K562 (cell line): ENCODE measurements around the gene RNF180. TPM values are rescaled to one million over a fixed set of nuclear protein-coding genes. Genes with fewer than 3 reads are reported as not detected.

Experiments
- ATAC-seq: fragments of 200-7000 bp; cut with Tn5 transposase; 3 replicates; pipeline ENCODE4 v1.9.1; 2020; ENCODE audit warnings: moderate library complexity
- BruUV-seq: library from RNA; stranded (reverse); fragments of 400-500 nt; replicated peaks from 2 replicates; lab custom pipeline; 2021; lab: Mats Ljungman, UMichigan
- CTCF ChIA-PET: fragments of 300-600 bp; formaldehyde crosslinking; extraction: SDS; loops from one replicate; lab custom pipeline; 2021; ENCODE audit warnings: low intra/inter-chr PET ratio; lab: Yijun Ruan, JAX
- POLR2A ChIA-PET: fragments of 300-600, 350-650 bp; sonication (Branson Sonifier 250); formaldehyde crosslinking; extraction: SDS; loops from one replicate; lab custom pipeline; 2021; ENCODE audit warnings: antibody characterized with exemption, inconsistent platforms; lab: Yijun Ruan, JAX
- DNase-seq, 4 experiments: peaks; one replicate each; pipeline versions ENCODE4 v3.0.0 to v3.0.0-alpha.2; 2011 to 2018; ENCODE audit warnings: low spot score in 3 of 4, mixed read lengths in 3 of 4; ENCODE audit errors: extremely low read depth in 1 of 4
- FAIRE-seq: peaks from 2 replicates; lab custom pipeline; 2011; peaks lifted over from hg19 to GRCh38; lab: Jason Lieb, UNC
- H2AFZ ChIP-seq: 2 replicates; pipeline ENCODE4 v1.6.0; 2011; ENCODE audit warnings: low read depth, low read length, control low read depth, inconsistent platforms
- H3K27ac ChIP-seq: fragments of 200-600 bp; 3 replicates; pipeline ENCODE4 v1.8.0; 2011; ENCODE audit warnings: low read depth, mild to moderate bottlenecking, control low read depth, inconsistent platforms, low read length, moderate library complexity, mixed read lengths; ENCODE audit errors: extremely low read depth
- H3K27me3 ChIP-seq, 2 experiments: fragments of 300-600 bp in 1 of 2; 2 replicates in 1 of 2; 3 replicates in 1 of 2; pipeline versions ENCODE4 v1.6.0 to v1.8.0; 2011; ENCODE audit warnings: inconsistent platforms in 2 of 2, low read length in 2 of 2, mild to moderate bottlenecking in 1 of 2, mixed read lengths in 1 of 2, moderate library complexity in 1 of 2; ENCODE audit not compliant: control insufficient read depth in 2 of 2, insufficient read depth in 2 of 2
- H3K36me3 ChIP-seq: fragments of 300-600 bp; 3 replicates; pipeline ENCODE4 v1.8.0; 2011; ENCODE audit warnings: mild to moderate bottlenecking, low read length, inconsistent platforms; ENCODE audit not compliant: control insufficient read depth, insufficient read depth
- H3K4me1 ChIP-seq, 2 experiments: fragments of 200-600 bp in 1 of 2; replicated peaks in 1 of 2; 2 replicates in 1 of 2; 3 replicates in 1 of 2; pipeline versions ENCODE4 v1.5.1 to v1.8.0; 2011; ENCODE audit warnings: inconsistent platforms in 2 of 2, low read length in 2 of 2, mild to moderate bottlenecking in 1 of 2, mixed read lengths in 1 of 2, moderate library complexity in 1 of 2; ENCODE audit not compliant: control insufficient read depth in 2 of 2, insufficient read depth in 2 of 2
- H3K4me2 ChIP-seq: 2 replicates; pipeline ENCODE4 v1.6.1; 2011; ENCODE audit warnings: low read length, control low read depth, inconsistent platforms, mixed read lengths; ENCODE audit not compliant: insufficient read depth
- H3K4me3 ChIP-seq: fragments of 200-600 bp; sonication (generic), shearing (Covaris generic); 2 replicates; pipeline ENCODE4 v1.5.1; 2016; ENCODE audit warnings: control low read depth, inconsistent platforms
- H3K79me2 ChIP-seq: fragments of 200-600 bp; 3 replicates; pipeline ENCODE4 v1.8.0; 2011; ENCODE audit warnings: low read length, inconsistent platforms; ENCODE audit not compliant: control insufficient read depth, insufficient read depth
- H3K9ac ChIP-seq, 2 experiments: 2 replicates each; pipeline versions ENCODE4 v1.6.0 to v1.6.1; 2011; ENCODE audit warnings: low read depth in 2 of 2, low read length in 2 of 2, control low read depth in 1 of 2, inconsistent platforms in 1 of 2, mild to moderate bottlenecking in 1 of 2, mixed read lengths in 1 of 2; ENCODE audit not compliant: insufficient read depth in 1 of 2
- H3K9me1 ChIP-seq: one replicate; pipeline ENCODE4 v1.6.0; 2011; ENCODE audit warnings: inconsistent platforms, mild to moderate bottlenecking, low read length, moderate library complexity; ENCODE audit not compliant: control insufficient read depth, insufficient read depth
- H3K9me3 ChIP-seq: replicated peaks from 2 replicates; pipeline ENCODE4 v1.5.1; 2011; ENCODE audit warnings: low read depth, low read length, inconsistent platforms; ENCODE audit not compliant: control insufficient read depth, insufficient read depth
- H4K20me1 ChIP-seq: replicated peaks from 2 replicates; pipeline ENCODE4 v1.6.1; 2011; ENCODE audit warnings: low read length, inconsistent platforms, mixed read lengths; ENCODE audit not compliant: control insufficient read depth, insufficient read depth
- ADNP ChIP-seq: fragments of 200-800 bp; sonication (Bioruptor generic); IDR thresholded peaks from 2 replicates; pipeline ENCODE4 v1.6.1; 2016; ENCODE audit warnings: missing genetic modification characterization, missing compliant biosample characterization
- BRD4 ChIP-seq: fragments of 200-600 bp; sonication (generic); IDR thresholded peaks from 2 replicates; pipeline ENCODE4 v1.6.1; 2017; ENCODE audit warnings: inconsistent platforms
- CC2D1A ChIP-seq: fragments of 450-650 bp; IDR thresholded peaks from 2 replicates; pipeline ENCODE4 v1.6.1; 2017; ENCODE audit warnings: mild to moderate bottlenecking
- CEBPG ChIP-seq, 3 experiments: fragments of 200-800 bp in 1 of 3; sonication (Bioruptor generic) in 1 of 3; sonication (generic) in 1 of 3; formaldehyde crosslinking in 1 of 3; IDR thresholded peaks in 2 of 3; conservative IDR thresholded peaks in 1 of 3; 2 replicates each; pipeline versions ENCODE4 v1.6.1 to v1.8.0; 2016 to 2022; ENCODE audit warnings: missing compliant biosample characterization in 2 of 3, missing genetic modification characterization in 2 of 3, mild to moderate bottlenecking in 1 of 3, missing genetic modification reagents in 1 of 3
- FOXA1 ChIP-seq: fragments of 450-650 bp; IDR thresholded peaks from 2 replicates; pipeline ENCODE4 v1.6.1; 2016; ENCODE audit warnings: mild to moderate bottlenecking, borderline replicate concordance
- GATA2 ChIP-seq: sonication (generic); formaldehyde crosslinking; IDR thresholded peaks from 2 replicates; pipeline ENCODE4 v1.4.0; 2020; ENCODE audit warnings: mild to moderate bottlenecking, missing genetic modification reagents
- HDAC2 ChIP-seq: fragments of 450-650 bp; IDR thresholded peaks from 2 replicates; pipeline ENCODE4 v1.6.1; 2016; ENCODE audit warnings: mild to moderate bottlenecking
- HDGF ChIP-seq: fragments of 450-650 bp; IDR thresholded peaks from 2 replicates; pipeline ENCODE4 v1.6.1; 2016
- KAT2B ChIP-seq: IDR thresholded peaks from one replicate; pipeline ENCODE4 v1.6.1; 2012; ENCODE audit warnings: low read depth, mild to moderate bottlenecking, control low read depth, inconsistent platforms, low read length, moderate library complexity
- KLF13 ChIP-seq: fragments of 450-650 bp; IDR thresholded peaks from 2 replicates; pipeline ENCODE4 v1.6.1; 2016; ENCODE audit warnings: missing genetic modification characterization, low read depth, mild to moderate bottlenecking, missing compliant biosample characterization, moderate library complexity, borderline replicate concordance
- MTA2 ChIP-seq: fragments of 450-650 bp; IDR thresholded peaks from 2 replicates; pipeline ENCODE4 v1.6.1; 2016; ENCODE audit warnings: low read depth
- NONO ChIP-seq, 2 experiments: fragments of 200-400 bp in 1 of 2; fragments of 450-650 bp in 1 of 2; formaldehyde crosslinking in 1 of 2; IDR thresholded peaks; 2 replicates each; pipeline ENCODE4 v1.6.1; 2017; ENCODE audit warnings: low read depth in 2 of 2, mild to moderate bottlenecking in 2 of 2, moderate library complexity in 2 of 2, low read length in 1 of 2
- PHF8 ChIP-seq: fragments of 200-600 bp; sonication (generic); IDR thresholded peaks from 2 replicates; pipeline ENCODE4 v1.6.1; 2012; ENCODE audit warnings: mixed run types, mild to moderate bottlenecking, inconsistent platforms, low read length, moderate library complexity, borderline replicate concordance
- SIRT6 ChIP-seq: IDR thresholded peaks from one replicate; pipeline ENCODE4 v1.6.1; 2012; ENCODE audit warnings: low read depth, mild to moderate bottlenecking, control low read depth, inconsistent platforms, low read length, moderate library complexity
- SMARCA5 ChIP-seq: fragments of 450-650 bp; IDR thresholded peaks from 2 replicates; pipeline ENCODE4 v1.6.1; 2016
- SNAPC5 ChIP-seq: fragments of 250-450 bp; sonication (Bioruptor Pico); IDR thresholded peaks from 2 replicates; pipeline ENCODE4 v1.8.0; 2021; ENCODE audit warnings: moderate library complexity, mild to moderate bottlenecking, inconsistent platforms
- TOE1 ChIP-seq, 2 experiments: fragments of 450-650 bp in 1 of 2; sonication (generic) in 1 of 2; formaldehyde crosslinking in 1 of 2; IDR thresholded peaks; 2 replicates each; pipeline versions ENCODE4 v1.7.1 to v1.8.0; 2016 to 2022; ENCODE audit warnings: borderline replicate concordance in 2 of 2, mild to moderate bottlenecking in 2 of 2, antibody characterized with exemption in 1 of 2, inconsistent platforms in 1 of 2, low read depth in 1 of 2, missing genetic modification reagents in 1 of 2, moderate library complexity in 1 of 2
- WGBS: fragments of 100-300 bp; shearing (Covaris generic); methylation state at CpG from one replicate; pipeline ENCODE4 v1.1.6; 2016; ENCODE audit warnings: low coverage, mixed read lengths; ENCODE audit not compliant: insufficient coverage; ENCODE audit errors: missing lambda C conversion rate; 5-methylcytosine and 5-hydroxymethylcytosine counted together
- in situ Hi-C: fragments of 300-500 bp; cut with MboI; formaldehyde crosslinking; loops from 4 replicates; pipeline ENCODE4 v1.15.0; 2018; ENCODE audit warnings: inconsistent platforms, mixed read lengths
- intact Hi-C: fragments of 100-400 bp; cut with micrococcal nuclease; formaldehyde crosslinking; loops from 2 replicates; pipeline ENCODE4 v1.14.2; 2022
- polyA plus RNA-seq, 8 experiments: library from polyadenylated mRNA; depleted of rRNA in 4 of 8; stranded (reverse) in 5 of 8; unstranded in 3 of 8; fragments of >200 nt; fragmentation: Nextera tagmentation in 2 of 8; fragmentation: Illumina TruSeq in 1 of 8; extraction: Ambion mirVana in 2 of 8; extraction: Trizol in 1 of 8; gene quantifications; 2 replicates each; pipeline versions ENCODE4 v1.2.1 to v1.2.3, GENCODE V29; 2011 to 2014; ENCODE audit warnings: inconsistent platforms in 1 of 8, missing spikeins in 1 of 8
- total RNA-seq, 7 experiments: library from RNA; depleted of rRNA in 6 of 7; stranded (reverse); fragments of >200 nt in 6 of 7; fragmentation: Illumina TruSeq in 2 of 7; extraction: Trizol in 2 of 7; gene quantifications; 2 replicates each; pipeline versions ENCODE4 v1.2.1 to v1.2.3, GENCODE V29; 2011 to 2021; ENCODE audit warnings: low replicate concordance in 1 of 7

Gene RNF180
- total and polyA plus RNA-seq, 9 of the 15 experiments (the other 6 are each of a cell fraction or from before 2014, with no cell fraction given), result 0.05 TPM; not detected in 8

- H4K20me1 ChIP-seq, result no peaks in the 10 kb centered on the region
- H3K27ac ChIP-seq, result no peak overlapping the region
- POLR2A ChIA-PET, result no interaction called here
Measured at GRCh38 chr5:64126202-64126741, 39.4 kb upstream of the RNF180 start.

GRCh38 chr5:64140018-64140417 is 25.6 kb upstream of the RNF180 start:
- no peak overlapping the region for H3K9ac ChIP-seq
- ChIA-PET POLR2A (no interaction called here), CTCF (no interaction called here)
- H3K27me3 ChIP-seq, result no peaks in the 10 kb centered on the region
- H3K79me2 ChIP-seq, result no peaks in the 10 kb centered on the region
- intact Hi-C loops, result no loop called here
- TF ChIP-seq CEBPG (CRISPR knock-in tag; IDR thresholded peaks at IDR 0.05) (no peak), CEBPG (tag; conservative IDR thresholded peaks at IDR 0.05 in 1 of 2, IDR thresholded peaks at IDR 0.05 in 1 of 2) (peak in 1 of 2 experiments; percentile 60; a peak in 2 of 4 replicates), NONO (IDR thresholded peaks at IDR 0.05; ENCODE audit: low read depth in 2 of 2, low read length in 1 of 2) (no peak)
- in situ Hi-C loops, result no loop called here
- WGBS, result 0% methylated on average over 3 of the region's 3 CpGs
- no peaks in the 10 kb centered on the region for H3K36me3 ChIP-seq
- ATAC-seq, result no peak
- FAIRE-seq, result no peak
- no peaks in the 10 kb centered on the region for H3K9me1 ChIP-seq
- no peak overlapping the region for H2AFZ ChIP-seq
- no peak for DNase-seq
- 0 out of 2 replicates have a peak, but pooled peaks cover 2% of the 10 kb centered on the region for H3K9me3 ChIP-seq
- no peak overlapping the region for H3K4me2 ChIP-seq
- no peak overlapping the region for H3K27ac ChIP-seq
- H3K4me1 ChIP-seq, result no peaks in the 10 kb centered on the region
- no peaks in the 10 kb centered on the region for H4K20me1 ChIP-seq
- H3K4me3 ChIP-seq, result no peak overlapping the region
- no TSS peak for BruUV-seq

More at GRCh38 chr5:64126202-64126741, 39.4 kb upstream of the RNF180 start:
- BruUV-seq, result no TSS peak
- no peaks in the 10 kb centered on the region; the same call in 1 of the 2 replicates for H3K9me3 ChIP-seq
- intact Hi-C loops (no loop called here), in situ Hi-C loops (no loop called here)
- no peak overlapping the region for H2AFZ ChIP-seq
- no peaks in the 10 kb centered on the region for H3K27me3 ChIP-seq
- TF ChIP-seq HDGF (no peak), SIRT6 (no peak), KAT2B (no peak), SNAPC5 (CRISPR knock-in tag) (no peak), GATA2 (CRISPR knock-in tag) (no peak), CC2D1A (no peak), FOXA1 (no peak), HDAC2 (no peak), BRD4 (no peak), MTA2 (no peak), TOE1 (IDR thresholded peaks at IDR 0.05; ENCODE audit: borderline replicate concordance) (no peak), TOE1 (CRISPR knock-in tag; IDR thresholded peaks at IDR 0.05; ENCODE audit: borderline replicate concordance, low read depth) (no peak), KLF13 (tag) (no peak), ADNP (tag) (no peak), PHF8 (no peak), SMARCA5 (no peak)
- H3K9ac ChIP-seq, result no peak overlapping the region
- no peaks in the 10 kb centered on the region for H3K36me3 ChIP-seq
- CTCF ChIA-PET, result no interaction called here
- no peaks in the 10 kb centered on the region for H3K79me2 ChIP-seq
- ATAC-seq (no peak), FAIRE-seq (no peak), DNase-seq (no peak)
- no peak overlapping the region for H3K4me2 ChIP-seq
- H3K4me1 ChIP-seq, result no peaks in the 10 kb centered on the region
- H3K4me3 ChIP-seq, result no peak overlapping the region
- H3K9me1 ChIP-seq, result no peaks in the 10 kb centered on the region
